ENCODE results near the gene ZNHIT3. TPM values are rescaled to one million over a fixed set of nuclear protein-coding genes. Genes with fewer than 3 reads are reported as not detected.

ZNHIT3 gene
- total RNA-seq, 1 donor from 2014 or later = 23.1 TPM

DNA sequence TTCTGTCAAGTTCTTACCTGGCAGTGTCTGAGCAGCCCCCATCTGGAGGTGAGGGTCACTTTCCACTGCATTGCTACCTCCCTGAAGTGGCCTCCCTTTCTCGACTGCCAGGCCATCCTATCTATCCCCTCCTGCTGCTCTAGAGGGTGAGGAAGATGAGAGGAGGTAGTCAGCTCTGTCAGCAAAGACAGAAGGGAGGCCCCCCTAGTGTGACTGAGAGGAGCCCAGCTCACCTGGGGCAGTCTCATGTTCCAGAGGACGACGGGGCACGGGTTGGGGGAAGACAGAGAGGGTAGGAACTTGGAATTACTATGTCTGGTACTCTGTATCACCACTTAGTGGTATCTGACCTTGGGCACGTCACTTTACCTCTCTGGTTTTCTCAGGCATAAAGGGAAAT, 26.2 kb downstream of the ZNHIT3 start:
- DNase-seq = no peak

DNA sequence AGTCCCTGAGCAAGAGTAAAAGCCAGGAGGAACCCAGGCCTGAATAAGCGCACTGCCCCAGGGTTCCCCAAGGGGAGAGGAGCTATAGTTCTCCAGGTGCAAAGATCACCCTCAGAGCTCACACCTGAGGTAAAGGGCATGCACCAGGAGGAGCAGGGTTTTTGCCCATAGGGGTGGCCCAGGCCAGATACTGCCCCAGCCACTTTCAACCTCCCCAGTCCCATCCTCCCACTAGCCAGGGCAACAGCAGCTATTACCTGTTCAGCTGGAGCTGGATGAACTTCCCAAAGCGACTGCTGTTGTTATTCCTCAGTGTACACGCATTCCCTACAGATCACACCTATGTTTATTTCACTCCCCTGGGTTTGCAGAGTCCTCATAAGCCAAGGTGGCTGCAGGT, 28.4 kb downstream of the ZNHIT3 start:
- DNase-seq = no peak

- DNase-seq = no peak
Measured at GRCh38 chr17:36515837-36516236, 29.4 kb downstream of the ZNHIT3 start.

GRCh38 chr17:36523113-36523512, 36.6 kb downstream of the ZNHIT3 start:
- peak; percentile 78 for DNase-seq

GRCh38 chr17:36524428-36524876, 38.0 kb downstream of the ZNHIT3 start:
- DNase-seq = no peak

DNA sequence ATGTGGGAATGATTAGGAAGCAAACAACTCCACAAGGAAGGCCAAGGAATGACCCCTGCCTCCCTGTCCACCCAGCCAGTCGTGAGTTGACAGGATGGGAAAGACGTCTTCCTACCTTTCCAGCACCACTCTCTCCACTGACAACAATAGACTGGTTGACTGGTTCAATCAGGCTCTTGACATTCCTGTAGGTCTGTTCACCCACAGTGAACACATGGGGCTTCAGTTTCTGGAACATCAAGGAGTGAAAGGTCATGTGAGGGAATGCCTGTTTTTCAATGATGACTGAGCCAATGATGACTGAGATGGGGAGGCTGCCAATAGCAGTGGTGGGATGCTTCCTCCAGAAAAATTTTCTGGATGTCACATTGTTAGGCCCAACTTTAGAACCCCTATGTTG, 38.6 kb downstream of the ZNHIT3 start:
- no peak for DNase-seq

- DNase-seq = no peak
Measured at GRCh38 chr17:36525888-36526287, 39.4 kb downstream of the ZNHIT3 start.

DNA sequence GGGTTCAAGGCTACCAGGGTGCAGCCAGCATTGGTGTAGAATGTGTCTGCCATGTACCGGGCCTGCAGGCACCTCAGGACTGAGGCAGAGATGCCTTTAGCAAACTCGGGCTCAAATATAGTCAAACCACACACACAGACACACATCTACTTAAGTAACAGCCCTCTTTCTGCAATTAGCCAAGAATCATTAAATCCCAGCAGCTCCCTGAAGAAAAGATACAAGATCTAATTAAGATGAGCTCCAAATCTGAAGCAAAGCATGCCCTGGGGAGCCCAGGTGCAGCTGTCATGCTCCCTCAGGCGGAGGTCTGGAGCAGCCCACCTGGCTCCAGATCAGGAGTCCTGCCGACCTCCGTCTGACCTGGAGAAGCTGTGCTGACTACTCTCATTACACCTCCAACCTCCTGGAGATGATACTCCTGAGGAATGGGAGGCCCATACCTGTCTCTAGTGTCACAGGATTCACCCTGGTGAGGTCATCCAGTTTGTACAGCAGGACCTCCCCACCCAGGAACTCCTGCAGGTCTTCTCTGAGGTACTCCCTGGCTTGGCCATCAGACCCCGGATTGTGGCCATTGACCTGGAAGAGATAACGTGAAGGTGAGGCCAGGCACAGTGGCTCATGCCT, 41.3 kb downstream of the ZNHIT3 start:
- DNase-seq = no peak

DNA sequence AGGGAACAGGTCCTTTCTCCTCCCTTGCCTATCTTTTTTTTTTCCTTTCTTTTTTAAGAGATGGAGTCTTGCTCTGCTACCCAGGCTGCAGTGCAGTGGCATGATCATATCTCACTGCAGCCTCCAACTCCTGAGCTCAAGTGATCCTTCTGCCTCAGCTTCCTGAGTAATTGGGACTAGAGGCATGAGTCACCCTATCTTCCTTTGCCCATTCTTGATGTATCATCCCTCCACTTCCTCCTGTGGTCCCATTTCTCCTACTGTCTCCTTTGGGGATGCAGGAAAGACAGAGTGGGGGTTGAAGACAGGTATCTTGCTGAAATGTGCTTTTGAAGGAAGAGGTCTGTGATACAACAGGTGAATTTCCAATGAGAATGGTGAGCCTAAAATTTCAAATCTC, 42.6 kb downstream of the ZNHIT3 start:
- DNase-seq = no peak

- DNase-seq = no peak
Measured at GRCh38 chr17:36532435-36532975, 46.0 kb downstream of the ZNHIT3 start.

GRCh38 chr17:36533935-36534839, 47.7 kb downstream of the ZNHIT3 start:
- DNase-seq = peak; percentile 69

GRCh38 chr17:36534840-36535668, 48.6 kb downstream of the ZNHIT3 start, which contains the start of the genes MYO19 and PIGW:
MYO19 (minus strand) TSS chr17:36534868; CDS start chr17:36532538, 2,330 bp downstream.
PIGW (plus strand) TSS chr17:36534987; CDS start chr17:36537102, 2,115 bp downstream.
- DNase-seq = peak; percentile 94

- DNase-seq = no peak
Measured at GRCh38 chr17:36535669-36536081, 49.2 kb downstream of the ZNHIT3 start.

GRCh38 chr17:36540696-36541095, 54.2 kb downstream of the ZNHIT3 start:
- DNase-seq = no peak

DNA sequence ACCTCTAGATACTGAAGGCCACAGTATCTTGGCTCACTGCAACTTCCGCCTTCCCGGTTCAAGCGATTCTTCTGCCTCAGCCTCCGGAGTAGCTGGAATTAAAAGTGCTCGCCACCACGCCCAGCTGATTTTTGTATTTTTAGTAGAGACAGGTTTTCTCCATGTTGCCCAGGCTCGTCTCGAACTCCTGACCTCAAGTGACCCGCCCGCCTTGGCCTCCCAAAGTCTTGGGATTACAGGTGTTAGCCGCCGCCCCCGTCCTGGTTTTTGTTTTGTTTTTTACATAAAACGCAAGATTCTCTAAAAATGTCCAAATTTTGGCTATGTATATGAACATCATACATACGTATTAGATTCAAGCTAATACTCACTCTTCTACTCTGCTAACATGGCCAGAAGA, 56.3 kb downstream of the ZNHIT3 start:
- DNase-seq = no peak

DNA sequence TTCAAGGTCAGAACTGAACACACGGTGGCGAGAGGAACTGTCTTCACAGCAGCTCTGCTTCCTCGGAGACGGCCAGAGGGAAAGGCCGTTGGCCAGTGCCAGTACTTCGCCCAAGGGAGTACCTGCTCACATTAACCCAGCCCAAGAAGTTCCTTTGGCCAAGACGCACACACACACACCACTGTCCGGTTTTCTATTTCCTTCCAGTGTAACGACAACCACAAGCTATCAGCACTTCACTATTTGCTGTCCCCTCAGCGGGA, 57.5 kb downstream of the ZNHIT3 start:
- DNase-seq = peak; percentile 51

- peak; percentile 97 for DNase-seq
Measured at GRCh38 chr17:36544307-36545076, 58.0 kb downstream of the ZNHIT3 start, which contains the start of gene GGNBP2. GGNBP2 (plus strand) TSS chr17:36544919; CDS start chr17:36545725, 806 bp downstream.

DNA sequence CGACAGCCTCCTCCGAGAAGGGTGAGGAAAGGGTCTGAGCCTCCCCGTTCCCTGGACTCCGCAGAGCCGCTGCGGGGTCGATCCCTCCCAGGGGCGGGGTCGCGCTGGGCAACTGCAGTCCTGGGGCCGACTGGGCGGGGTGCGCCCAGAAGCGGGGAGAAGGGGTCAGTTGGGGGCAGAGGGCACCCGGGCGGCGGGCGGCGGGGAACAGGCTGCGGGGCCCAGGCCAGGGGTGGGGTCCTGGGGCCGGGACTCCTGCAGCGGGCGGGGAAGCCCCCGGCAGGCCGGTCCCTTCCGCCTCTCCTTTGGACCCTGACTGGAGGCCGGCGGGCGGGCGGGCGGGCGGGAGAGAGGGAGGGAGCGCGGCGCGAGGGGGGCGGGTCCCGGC, 58.6 kb downstream of the ZNHIT3 start:
- no peak for DNase-seq
